Endodermal cell (in vitro differentiated cells): Measurements from ENCODE around the gene LRRK1. TPM values are rescaled to one million over a fixed set of nuclear protein-coding genes. Genes with fewer than 3 reads are reported as not detected.

Experiments used
- DNase-seq: peaks from one replicate; pipeline ENCODE4 v3.0.0-alpha.2; 2017
- H3K27ac ChIP-seq: 2 replicates; pipeline ENCODE4 v1.5.1; 2013; ENCODE audit warnings: mild to moderate bottlenecking, low read depth, low read length, moderate library complexity
- H3K27me3 ChIP-seq: 2 replicates; pipeline ENCODE4 v1.6.1; 2013; ENCODE audit warnings: mild to moderate bottlenecking, low read length, moderate library complexity; ENCODE audit not compliant: insufficient read depth, control insufficient read depth, poor library complexity, severe bottlenecking
- H3K36me3 ChIP-seq: 2 replicates; pipeline ENCODE4 v1.7.0; 2013; ENCODE audit warnings: mild to moderate bottlenecking, low read length, moderate library complexity; ENCODE audit not compliant: control insufficient read depth, insufficient read depth
- H3K4me1 ChIP-seq: one replicate; pipeline ENCODE4 v1.7.0; 2013; ENCODE audit warnings: low read length; ENCODE audit not compliant: control insufficient read depth, insufficient read depth
- H3K4me3 ChIP-seq: 2 replicates; pipeline ENCODE4 v1.5.1; 2013; ENCODE audit warnings: mild to moderate bottlenecking, low read length, moderate library complexity
- H3K9ac ChIP-seq: 2 replicates; pipeline ENCODE4 v1.6.1; 2013; ENCODE audit warnings: mild to moderate bottlenecking, low read length, moderate library complexity; ENCODE audit not compliant: poor library complexity, severe bottlenecking; ENCODE audit errors: extremely low read depth
- H3K9me3 ChIP-seq: 2 replicates; pipeline ENCODE4 v1.6.1; 2013; ENCODE audit warnings: mild to moderate bottlenecking, low read length, moderate library complexity; ENCODE audit not compliant: control insufficient read depth
- H3K27ac Mint-ChIP-seq: 2 replicates; pipeline ENCODE4 v1.8.0; 2020; ENCODE audit warnings: mixed read lengths
- H3K27me3 Mint-ChIP-seq: 2 replicates; pipeline ENCODE4 v1.8.0; 2021; ENCODE audit warnings: mild to moderate bottlenecking, mixed read lengths; ENCODE audit not compliant: insufficient read depth
- H3K36me3 Mint-ChIP-seq: 2 replicates; pipeline ENCODE4 v1.8.0; 2020; ENCODE audit warnings: low read depth, mixed read lengths
- H3K4me1 Mint-ChIP-seq: 2 replicates; pipeline ENCODE4 v1.8.0; 2020; ENCODE audit warnings: mixed read lengths
- H3K4me3 Mint-ChIP-seq: 2 replicates; pipeline ENCODE4 v1.8.0; 2020; ENCODE audit warnings: mild to moderate bottlenecking, moderate library complexity, mixed read lengths
- H3K9me3 Mint-ChIP-seq: 2 replicates; pipeline ENCODE4 v1.8.0; 2020; ENCODE audit warnings: mild to moderate bottlenecking, mixed read lengths
- WGBS, 2 experiments: methylation state at CpG; one replicate each; pipeline versions ENCODE4 v1.1.5 to v1.1.7; 2013; ENCODE audit warnings: missing lambda C conversion rate in 2 of 2, mixed read lengths in 1 of 2; ENCODE audit not compliant: insufficient coverage in 1 of 2, insufficient read length in 1 of 2; 5-methylcytosine and 5-hydroxymethylcytosine counted together
- total RNA-seq, 2 donors: library from RNA; stranded (reverse); fragmentation: NEBNext Ultra II Directional in 1 of 2; extraction: Animal tissue kit (Norgen Biotek cat#: 25700) in 1 of 2; gene quantifications; 2 replicates in 1 of 2; 3 replicates in 1 of 2; pipeline ENCODE4 v1.2.1, GENCODE V29; 2021
- TF ChIP-seq, protein P1 (sequence below): fragments of 200-600 bp; sonication (generic); conservative IDR thresholded peaks from 2 replicates; pipeline ENCODE4 v1.5.0; 2021; ENCODE audit warnings: antibody characterized with exemption, mild to moderate bottlenecking

The LRRK1 gene
- total RNA-seq, 2 donors from 2014 or later = 2.7 to 5.1 TPM

DNA sequence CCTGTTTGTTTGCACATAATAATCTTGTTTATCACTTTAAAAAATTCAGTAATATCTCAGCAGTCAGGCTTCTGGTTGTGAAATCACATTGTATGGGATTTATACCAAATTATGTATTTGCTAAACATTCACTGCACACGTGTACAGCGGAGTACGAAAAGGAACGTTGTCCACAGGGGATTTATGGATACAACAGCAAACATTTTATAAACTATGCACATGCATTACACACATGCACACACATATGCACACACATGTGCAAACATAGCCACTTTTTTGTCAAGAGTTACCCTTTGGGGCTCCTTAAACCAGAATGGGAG lies 150.5 kb downstream of the LRRK1 start:
- WGBS, 2 experiments = 80% methylated on average over 4 of the region's 4 CpGs; no CpG with 5 or more reads in 1 of the 2 experiments
- H3K4me3 Mint-ChIP-seq = no peak overlapping the region
- peaks cover 20% of the 10 kb centered on the region for H3K4me1 Mint-ChIP-seq

DNA sequence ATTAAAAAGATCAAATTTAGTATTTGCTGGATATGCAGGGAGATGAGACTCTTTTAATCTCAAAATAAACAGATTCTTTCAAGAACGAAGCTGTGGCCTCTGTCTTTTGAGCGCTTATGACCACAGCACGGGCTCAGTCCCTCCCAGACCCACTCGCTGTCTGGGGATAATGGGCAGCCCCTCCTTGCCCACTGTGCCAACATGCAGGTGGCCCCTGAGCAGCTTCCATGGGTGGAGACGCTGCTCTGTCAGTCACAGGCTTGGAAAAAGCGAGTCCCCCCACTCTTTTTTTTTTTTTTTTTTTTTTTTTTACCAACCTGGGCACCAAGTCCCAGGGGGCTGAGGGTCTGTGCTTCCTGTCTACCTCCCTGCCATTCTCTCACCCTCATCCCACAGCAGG lies 150.9 kb downstream of the LRRK1 start:
- no peak overlapping the region for H3K4me3 Mint-ChIP-seq
- H3K4me1 ChIP-seq = no peaks in the 10 kb centered on the region
- WGBS, 2 experiments = 81 to 85% methylated on average over 3 to 6 of the region's 6 CpGs
- H3K9ac ChIP-seq = no peak overlapping the region
- H3K27me3 ChIP-seq = no peaks in the 10 kb centered on the region
- TF ChIP-seq, protein P1, sequence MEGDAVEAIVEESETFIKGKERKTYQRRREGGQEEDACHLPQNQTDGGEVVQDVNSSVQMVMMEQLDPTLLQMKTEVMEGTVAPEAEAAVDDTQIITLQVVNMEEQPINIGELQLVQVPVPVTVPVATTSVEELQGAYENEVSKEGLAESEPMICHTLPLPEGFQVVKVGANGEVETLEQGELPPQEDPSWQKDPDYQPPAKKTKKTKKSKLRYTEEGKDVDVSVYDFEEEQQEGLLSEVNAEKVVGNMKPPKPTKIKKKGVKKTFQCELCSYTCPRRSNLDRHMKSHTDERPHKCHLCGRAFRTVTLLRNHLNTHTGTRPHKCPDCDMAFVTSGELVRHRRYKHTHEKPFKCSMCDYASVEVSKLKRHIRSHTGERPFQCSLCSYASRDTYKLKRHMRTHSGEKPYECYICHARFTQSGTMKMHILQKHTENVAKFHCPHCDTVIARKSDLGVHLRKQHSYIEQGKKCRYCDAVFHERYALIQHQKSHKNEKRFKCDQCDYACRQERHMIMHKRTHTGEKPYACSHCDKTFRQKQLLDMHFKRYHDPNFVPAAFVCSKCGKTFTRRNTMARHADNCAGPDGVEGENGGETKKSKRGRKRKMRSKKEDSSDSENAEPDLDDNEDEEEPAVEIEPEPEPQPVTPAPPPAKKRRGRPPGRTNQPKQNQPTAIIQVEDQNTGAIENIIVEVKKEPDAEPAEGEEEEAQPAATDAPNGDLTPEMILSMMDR = no peak
- peak overlapping the region; percentile 84 for H3K27ac Mint-ChIP-seq
- peaks cover 15% of the 10 kb centered on the region for H3K36me3 Mint-ChIP-seq
- no peaks in the 10 kb centered on the region for H3K36me3 ChIP-seq
- peaks cover 20% of the 10 kb centered on the region for H3K4me1 Mint-ChIP-seq
- no peak for DNase-seq
- no peak overlapping the region for H3K4me3 ChIP-seq
- no peaks in the 10 kb centered on the region for H3K9me3 ChIP-seq
- H3K9me3 Mint-ChIP-seq = peaks cover 28% of the 10 kb centered on the region
- H3K27me3 Mint-ChIP-seq = peaks cover 4% of the 10 kb centered on the region
- H3K27ac ChIP-seq = peak overlapping the region; percentile 85

More for the DNA sequence above, 150.5 kb downstream of the LRRK1 start:
- TF ChIP-seq, protein P1 = no peak
- peaks cover 15% of the 10 kb centered on the region for H3K36me3 Mint-ChIP-seq
- no peaks in the 10 kb centered on the region for H3K36me3 ChIP-seq
- H3K4me3 ChIP-seq = no peak overlapping the region
- H3K9me3 Mint-ChIP-seq = peaks cover 28% of the 10 kb centered on the region
- no peak overlapping the region for H3K9ac ChIP-seq
- no peak for DNase-seq
- no peaks in the 10 kb centered on the region for H3K4me1 ChIP-seq
- no peaks in the 10 kb centered on the region for H3K27me3 ChIP-seq
- H3K27ac Mint-ChIP-seq = peak overlapping the region; percentile 94
- H3K9me3 ChIP-seq = no peaks in the 10 kb centered on the region
- peaks cover 4% of the 10 kb centered on the region for H3K27me3 Mint-ChIP-seq
- H3K27ac ChIP-seq = peak overlapping the region; percentile 85

DNA sequence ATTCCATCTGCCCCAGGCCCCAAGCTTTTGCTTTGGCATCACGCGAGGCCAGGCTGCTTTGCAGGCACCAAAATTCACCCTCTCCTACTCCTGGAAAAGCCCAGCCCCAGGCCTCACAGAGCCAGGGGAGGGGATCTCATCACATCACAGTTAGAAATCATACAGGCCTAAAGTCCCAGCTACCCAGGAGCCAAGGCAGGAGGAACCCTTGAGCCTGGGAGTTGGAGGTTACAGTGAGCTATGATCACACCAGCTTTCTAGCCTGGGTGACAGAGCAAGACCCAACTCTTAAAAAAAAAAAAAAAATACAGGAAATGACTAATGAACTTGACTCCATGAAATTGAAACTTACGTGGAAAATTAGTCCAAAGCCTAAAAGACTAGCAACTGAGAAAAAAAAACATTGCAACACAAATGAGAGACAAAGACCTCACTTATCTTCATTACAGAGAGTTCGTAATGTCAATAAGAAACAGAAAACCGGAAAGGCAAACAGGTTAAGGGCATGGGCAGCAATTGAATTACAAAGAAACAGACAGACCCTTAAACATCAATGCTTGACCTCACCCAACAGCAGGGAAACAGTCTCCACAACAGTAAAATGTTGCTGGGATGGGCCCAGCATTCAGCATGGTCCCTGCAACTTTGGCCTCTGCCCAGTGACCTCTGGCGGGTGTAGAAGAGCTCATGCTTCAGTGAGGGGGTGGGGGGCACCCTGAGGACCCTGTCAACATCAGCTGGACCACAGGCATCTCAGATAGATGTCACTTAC lies 151.5 kb downstream of the LRRK1 start:
- WGBS, 2 experiments = 61 to 82% methylated on average over 4 to 6 of the region's 6 CpGs
- H3K9me3 Mint-ChIP-seq = peaks cover 28% of the 10 kb centered on the region
- TF ChIP-seq, protein P1 = no peak
- Histone ChIP-seq H3K27me3 (no peaks in the 10 kb centered on the region), H3K9me3 (no peaks in the 10 kb centered on the region), H3K36me3 (no peaks in the 10 kb centered on the region), H3K9ac (no peak overlapping the region), H3K4me3 (no peak overlapping the region), H3K4me1 (no peaks in the 10 kb centered on the region), H3K27ac (peak overlapping the region; percentile 49)
- DNase-seq = peak; percentile 62
- H3K27me3 Mint-ChIP-seq = peaks cover 4% of the 10 kb centered on the region
- H3K36me3 Mint-ChIP-seq = peaks cover 15% of the 10 kb centered on the region
- peak overlapping the region; percentile 84 for H3K27ac Mint-ChIP-seq
- peaks cover 20% of the 10 kb centered on the region for H3K4me1 Mint-ChIP-seq
- H3K4me3 Mint-ChIP-seq = no peak overlapping the region
